Medulla oblongata (tissue), 1 donor: Measurements from ENCODE around the gene SLC27A6.

Experiments
- DNase-seq: peaks from one replicate; pipeline ENCODE4 v3.0.0-alpha.2; 2015; ENCODE audit errors: extremely low spot score

Gene SLC27A6

GRCh38 chr5:129063483-129064113 lies 98.3 kb downstream of the SLC27A6 start:
- DNase-seq, result peak; percentile 83

GRCh38 chr5:129065721-129066120 lies 100.4 kb downstream of the SLC27A6 start:
- no peak for DNase-seq

- no peak for DNase-seq
Measured at GRCh38 chr5:129067745-129068144, 102.5 kb downstream of the SLC27A6 start.

GRCh38 chr5:129069292-129069691 lies 104.0 kb downstream of the SLC27A6 start:
- DNase-seq, result no peak

- DNase-seq, result no peak
Measured at GRCh38 chr5:129073111-129073510, 107.8 kb downstream of the SLC27A6 start.

GRCh38 chr5:129074903-129075302 lies 109.6 kb downstream of the SLC27A6 start:
- no peak for DNase-seq

GRCh38 chr5:129077433-129078075 lies 112.3 kb downstream of the SLC27A6 start:
- no peak for DNase-seq

GRCh38 chr5:129078247-129078646 lies 113.0 kb downstream of the SLC27A6 start:
- DNase-seq, result no peak

GRCh38 chr5:129078660-129079059 lies 113.4 kb downstream of the SLC27A6 start:
- no peak for DNase-seq

GRCh38 chr5:129079496-129079895 lies 114.2 kb downstream of the SLC27A6 start:
- DNase-seq, result peak; percentile 76

- DNase-seq, result no peak
Measured at GRCh38 chr5:129080766-129081165, 115.5 kb downstream of the SLC27A6 start.

GRCh38 chr5:129082225-129083136 lies 117.2 kb downstream of the SLC27A6 start:
- DNase-seq, result no peak
